ENCODE measurements around the gene OLA1. TPM values are rescaled to one million over a fixed set of nuclear protein-coding genes. Genes with fewer than 3 reads are reported as not detected.

OLA1 gene
- polyA plus RNA-seq, 1 donor (not counting 4 experiments of a cell fraction or from before 2014, with no cell fraction given) = 217 TPM

GRCh38 chr2:174052584-174052976 lies 195.8 kb downstream of the OLA1 start:
- Histone ChIP-seq H3K9me1 (ENCODE audit: control insufficient read depth, extremely low read depth, insufficient read depth, low read length) (no peaks in the 10 kb centered on the region), H3K9me3 (ENCODE audit: control insufficient read depth, low read depth, low read length) (no peaks in the 10 kb centered on the region), H3K4me1 (ENCODE audit: control insufficient read depth, extremely low read depth, insufficient read depth, low read length) (peaks cover 34% of the 10 kb centered on the region), H4K20me1 (ENCODE audit: control insufficient read depth, extremely low read depth, insufficient read depth, low read length) (no peaks in the 10 kb centered on the region), H3K36me3 (ENCODE audit: control insufficient read depth in 2 of 2, extremely low read depth in 1 of 2, insufficient read depth in 2 of 2, low read length in 2 of 2) (peaks cover 0 to 2% of the 10 kb centered on the region in 2 experiments), H3K79me2 (ENCODE audit: control insufficient read depth, insufficient read depth, low read length) (no peaks in the 10 kb centered on the region), H3K27me3 (ENCODE audit: control insufficient read depth, extremely low read depth, insufficient read depth, low read length) (no peaks in the 10 kb centered on the region), H3K9ac (ENCODE audit: control insufficient read depth, extremely low read depth, insufficient read depth, low read length) (peak overlapping the region; percentile 74), H3K4me2 (ENCODE audit: control insufficient read depth, extremely low read depth, insufficient read depth, low read depth, low read length) (peak overlapping the region; percentile 84), H2AFZ (ENCODE audit: control insufficient read depth, low read length) (peak overlapping the region; percentile 55), H3K27ac (ENCODE audit: control insufficient read depth, insufficient read depth, low read length) (peak overlapping the region; percentile 79), H3K4me3 (ENCODE audit: control insufficient read depth in 2 of 3, extremely low read depth in 1 of 3, insufficient read depth in 2 of 3, low read depth in 1 of 3, low read length in 3 of 3) (peak overlapping the region; percentile 1 to 40 (median 33))
- TF ChIP-seq EZH2 (IDR thresholded peaks at IDR 0.05; ENCODE audit: low read length) (no peak), CTCF (optimal IDR thresholded peaks at IDR 0.05 in 1 of 3, IDR thresholded peaks at IDR 0.05 in 1 of 3, conservative IDR thresholded peaks at IDR 0.05 in 1 of 3; ENCODE audit: extremely low read depth in 1 of 3, insufficient read depth in 2 of 3, low read length in 3 of 3) (no peak)
- DNase-seq (ENCODE audit: low read depth, low spot score) (no peak), FAIRE-seq (peak; percentile 52)
- dilution Hi-C loops (cut with MboI; ENCODE audit: extremely low pct_ligation_motif_present, low sequenced_read_pairs) = no loop called here

- dilution Hi-C loops (cut with MboI; ENCODE audit: extremely low pct_ligation_motif_present, low sequenced_read_pairs) = no loop called here
- H3K27me3 ChIP-seq (ENCODE audit: control insufficient read depth, extremely low read depth, insufficient read depth, low read length) = no peaks in the 10 kb centered on the region
- H3K79me2 ChIP-seq (ENCODE audit: control insufficient read depth, insufficient read depth, low read length) = no peaks in the 10 kb centered on the region
- DNase-seq (ENCODE audit: low read depth, low spot score) (no peak), FAIRE-seq (peak; percentile 79)
- peak overlapping the region; percentile 55 for H2AFZ ChIP-seq (ENCODE audit: control insufficient read depth, low read length)
- peak in 1 of 3 experiments; percentile 3 for TF ChIP-seq CTCF (optimal IDR thresholded peaks at IDR 0.05 in 1 of 3, IDR thresholded peaks at IDR 0.05 in 1 of 3, conservative IDR thresholded peaks at IDR 0.05 in 1 of 3; ENCODE audit: extremely low read depth in 1 of 3, insufficient read depth in 2 of 3, low read length in 3 of 3)
- TF ChIP-seq EZH2 (IDR thresholded peaks at IDR 0.05; ENCODE audit: low read length) = no peak
- H3K4me2 ChIP-seq (ENCODE audit: control insufficient read depth, extremely low read depth, insufficient read depth, low read depth, low read length) = peak overlapping the region; percentile 84
- H3K9me3 ChIP-seq (ENCODE audit: control insufficient read depth, low read depth, low read length) = no peaks in the 10 kb centered on the region
- H3K9me1 ChIP-seq (ENCODE audit: control insufficient read depth, extremely low read depth, insufficient read depth, low read length) = no peaks in the 10 kb centered on the region
- peaks cover 0 to 2% of the 10 kb centered on the region in 2 experiments for H3K36me3 ChIP-seq (ENCODE audit: control insufficient read depth in 2 of 2, extremely low read depth in 1 of 2, insufficient read depth in 2 of 2, low read length in 2 of 2)
- peak overlapping the region; percentile 74 for H3K9ac ChIP-seq (ENCODE audit: control insufficient read depth, extremely low read depth, insufficient read depth, low read length)
- H3K4me1 ChIP-seq (ENCODE audit: control insufficient read depth, extremely low read depth, insufficient read depth, low read length) = peaks cover 34% of the 10 kb centered on the region
- no peaks in the 10 kb centered on the region for H4K20me1 ChIP-seq (ENCODE audit: control insufficient read depth, extremely low read depth, insufficient read depth, low read length)
- H3K27ac ChIP-seq (ENCODE audit: control insufficient read depth, insufficient read depth, low read length) = peak overlapping the region; percentile 79
- H3K4me3 ChIP-seq (ENCODE audit: control insufficient read depth in 2 of 3, extremely low read depth in 1 of 3, insufficient read depth in 2 of 3, low read depth in 1 of 3, low read length in 3 of 3) = peak overlapping the region in 2 of 3 experiments; percentile 13 to 40
Measured at GRCh38 chr2:174051741-174052583, 196.4 kb downstream of the OLA1 start.

Data from keratinocyte (primary cell).